IMR-90 (cell line): Measurements from ENCODE around the gene GTF2A1L.

Experiments
- BHLHE40 ChIP-seq: fragments of 150-350 bp; IDR thresholded peaks from 2 replicates; pipeline ENCODE4 v1.6.1; 2016; ENCODE audit warnings: mild to moderate bottlenecking, low read depth, low read length
- MAFK ChIP-seq: IDR thresholded peaks from 2 replicates; pipeline ENCODE4 v1.6.1; 2012; ENCODE audit warnings: low read depth, low read length, improper control_type of control experiment
- MAZ ChIP-seq: IDR thresholded peaks from 2 replicates; pipeline ENCODE4 v1.6.1; 2012; ENCODE audit warnings: low read depth, mild to moderate bottlenecking, low read length, improper control_type of control experiment, moderate library complexity, borderline replicate concordance
- MXI1 ChIP-seq: IDR thresholded peaks from 2 replicates; pipeline ENCODE4 v1.6.1; 2012; ENCODE audit warnings: low read depth, mild to moderate bottlenecking, low read length, moderate library complexity, borderline replicate concordance
- NFE2L2 ChIP-seq: fragments of 150-350 bp; IDR thresholded peaks from 2 replicates; pipeline ENCODE4 v1.6.1; 2016; ENCODE audit warnings: low read depth, mild to moderate bottlenecking, low read length
- POLR2A ChIP-seq: IDR thresholded peaks from 2 replicates; pipeline ENCODE4 v1.6.1; 2012; ENCODE audit warnings: mild to moderate bottlenecking, low read depth, low read length
- RAD21 ChIP-seq: IDR thresholded peaks from 2 replicates; pipeline ENCODE4 v1.6.1; 2012; ENCODE audit warnings: low read length, improper control_type of control experiment
- RFX5 ChIP-seq: IDR thresholded peaks from 2 replicates; pipeline ENCODE4 v1.8.0; 2012; ENCODE audit warnings: low read depth, mild to moderate bottlenecking, low read length, moderate library complexity
- SMC3 ChIP-seq: fragments of 150-350 bp; IDR thresholded peaks from 2 replicates; pipeline ENCODE4 v1.6.1; 2016; ENCODE audit warnings: low read depth, mild to moderate bottlenecking, antibody characterized with exemption, low read length, moderate library complexity
- TF ChIP-seq, protein P1 (sequence below): conservative IDR thresholded peaks from 2 replicates; pipeline ENCODE4 v1.5.1; 2012; ENCODE audit warnings: mild to moderate bottlenecking, low read depth, low read length, improper control_type of control experiment
- TF ChIP-seq, protein P2 (sequence below): fragments of 150-350 bp; IDR thresholded peaks from 2 replicates; pipeline ENCODE4 v1.6.1; 2017; ENCODE audit warnings: mild to moderate bottlenecking, antibody characterized with exemption, low read length, low read depth

DNA sequence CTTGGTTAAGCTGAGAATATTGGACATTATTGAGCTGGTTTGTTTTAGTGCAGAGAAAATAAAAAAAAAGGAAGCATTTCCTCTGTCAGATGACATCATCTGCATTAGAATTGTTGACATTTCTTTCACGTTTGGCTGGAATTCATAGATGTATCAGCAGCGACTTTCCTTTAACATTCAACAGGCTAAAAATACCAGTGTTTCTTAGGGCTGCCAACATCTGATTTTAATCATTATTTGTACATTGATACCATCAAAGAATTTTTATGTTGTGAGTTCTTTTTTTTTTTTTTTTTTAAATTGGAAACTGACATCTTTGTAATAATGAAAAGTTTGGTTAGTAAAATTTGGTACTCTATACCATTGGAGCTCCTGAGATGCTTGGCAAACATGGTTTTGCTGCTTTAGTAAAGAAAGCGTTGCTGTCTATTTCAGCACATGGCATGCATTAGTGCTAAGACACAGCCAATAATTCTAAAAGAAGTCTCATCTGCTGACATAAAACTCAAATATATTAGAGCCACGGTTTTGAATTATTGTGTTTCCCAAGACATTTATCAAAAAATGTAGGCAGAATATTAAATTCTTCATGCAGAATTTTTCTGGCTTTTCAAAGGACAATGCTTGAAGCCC lies 33.6 kb downstream of the GTF2A1L start:
- TF ChIP-seq, protein P1, sequence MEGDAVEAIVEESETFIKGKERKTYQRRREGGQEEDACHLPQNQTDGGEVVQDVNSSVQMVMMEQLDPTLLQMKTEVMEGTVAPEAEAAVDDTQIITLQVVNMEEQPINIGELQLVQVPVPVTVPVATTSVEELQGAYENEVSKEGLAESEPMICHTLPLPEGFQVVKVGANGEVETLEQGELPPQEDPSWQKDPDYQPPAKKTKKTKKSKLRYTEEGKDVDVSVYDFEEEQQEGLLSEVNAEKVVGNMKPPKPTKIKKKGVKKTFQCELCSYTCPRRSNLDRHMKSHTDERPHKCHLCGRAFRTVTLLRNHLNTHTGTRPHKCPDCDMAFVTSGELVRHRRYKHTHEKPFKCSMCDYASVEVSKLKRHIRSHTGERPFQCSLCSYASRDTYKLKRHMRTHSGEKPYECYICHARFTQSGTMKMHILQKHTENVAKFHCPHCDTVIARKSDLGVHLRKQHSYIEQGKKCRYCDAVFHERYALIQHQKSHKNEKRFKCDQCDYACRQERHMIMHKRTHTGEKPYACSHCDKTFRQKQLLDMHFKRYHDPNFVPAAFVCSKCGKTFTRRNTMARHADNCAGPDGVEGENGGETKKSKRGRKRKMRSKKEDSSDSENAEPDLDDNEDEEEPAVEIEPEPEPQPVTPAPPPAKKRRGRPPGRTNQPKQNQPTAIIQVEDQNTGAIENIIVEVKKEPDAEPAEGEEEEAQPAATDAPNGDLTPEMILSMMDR = no peak
- TF ChIP-seq SMC3 (no peak), POLR2A (no peak), RAD21 (no peak), RFX5 (no peak), MAZ (no peak), MXI1 (no peak), BHLHE40 (no peak), MAFK (no peak), NFE2L2 (no peak)
- TF ChIP-seq, protein P2, sequence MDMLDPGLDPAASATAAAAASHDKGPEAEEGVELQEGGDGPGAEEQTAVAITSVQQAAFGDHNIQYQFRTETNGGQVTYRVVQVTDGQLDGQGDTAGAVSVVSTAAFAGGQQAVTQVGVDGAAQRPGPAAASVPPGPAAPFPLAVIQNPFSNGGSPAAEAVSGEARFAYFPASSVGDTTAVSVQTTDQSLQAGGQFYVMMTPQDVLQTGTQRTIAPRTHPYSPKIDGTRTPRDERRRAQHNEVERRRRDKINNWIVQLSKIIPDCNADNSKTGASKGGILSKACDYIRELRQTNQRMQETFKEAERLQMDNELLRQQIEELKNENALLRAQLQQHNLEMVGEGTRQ = no peak
